Measurements from ENCODE around the gene CYP19A1. TPM values are rescaled to one million over a fixed set of nuclear protein-coding genes. Genes with fewer than 3 reads are reported as not detected.

CYP19A1 gene
- total RNA-seq, 1 experiment from 2014 or later = not detected

- CTCF ChIA-PET = interaction anchor here (0.6 kb wide), 1 partner anchor 31 kb away, joined by 3 read pairs; no protein-coding TSS in a partner anchor
- DNase-seq (ENCODE audit: low read depth, low spot score) (no peak), ATAC-seq (no peak)
- POLR2A ChIA-PET = no interaction called here
- no TSS peak for BruUV-seq (replicated peaks)
- no peaks in the 10 kb centered on the region for H3K9me3 ChIP-seq (ENCODE audit: control insufficient read depth, insufficient read depth, low read depth, low read length)
- in situ Hi-C loops (cut with HindIII; ENCODE audit: low pct_unique_long_range_greater_than_20kb, low sequenced_read_pairs) = no loop called here
- H3K27ac ChIP-seq (ENCODE audit: low read length) = no peak overlapping the region
- no peaks in the 10 kb centered on the region; the same call in 1 of the 2 replicates for H3K27me3 ChIP-seq (ENCODE audit: control insufficient read depth, insufficient read depth, low read length)
- intact Hi-C loops (cut with micrococcal nuclease; ENCODE audit: unreplicated experiment) = no loop called here
- TF ChIP-seq TCF7L2 (IDR thresholded peaks at IDR 0.05; ENCODE audit: low read depth, low read length) = no peak
- H3K4me1 ChIP-seq (ENCODE audit: control insufficient read depth, insufficient read depth, low read length) = no peaks in the 10 kb centered on the region
- no peaks in the 10 kb centered on the region for H3K36me3 ChIP-seq (ENCODE audit: control insufficient read depth, insufficient read depth, low read length)
- H3K4me3 ChIP-seq (ENCODE audit: low read depth in 2 of 2, low read length in 2 of 2) = no peak overlapping the region
Measured at GRCh38 chr15:51368307-51368706, 29.9 kb upstream of the CYP19A1 start.

GRCh38 chr15:51367322-51367976 lies 29.1 kb upstream of the CYP19A1 start:
- H3K4me1 ChIP-seq (ENCODE audit: control insufficient read depth, insufficient read depth, low read length) = no peaks in the 10 kb centered on the region
- TF ChIP-seq SIN3A (IDR thresholded peaks at IDR 0.05; ENCODE audit: borderline replicate concordance, insufficient read depth, low read depth, low read length) (no peak), POLR2AphosphoS5 (IDR thresholded peaks at IDR 0.05; ENCODE audit: low read depth, low read length) (no peak)
- TF ChIP-seq, protein P1, sequence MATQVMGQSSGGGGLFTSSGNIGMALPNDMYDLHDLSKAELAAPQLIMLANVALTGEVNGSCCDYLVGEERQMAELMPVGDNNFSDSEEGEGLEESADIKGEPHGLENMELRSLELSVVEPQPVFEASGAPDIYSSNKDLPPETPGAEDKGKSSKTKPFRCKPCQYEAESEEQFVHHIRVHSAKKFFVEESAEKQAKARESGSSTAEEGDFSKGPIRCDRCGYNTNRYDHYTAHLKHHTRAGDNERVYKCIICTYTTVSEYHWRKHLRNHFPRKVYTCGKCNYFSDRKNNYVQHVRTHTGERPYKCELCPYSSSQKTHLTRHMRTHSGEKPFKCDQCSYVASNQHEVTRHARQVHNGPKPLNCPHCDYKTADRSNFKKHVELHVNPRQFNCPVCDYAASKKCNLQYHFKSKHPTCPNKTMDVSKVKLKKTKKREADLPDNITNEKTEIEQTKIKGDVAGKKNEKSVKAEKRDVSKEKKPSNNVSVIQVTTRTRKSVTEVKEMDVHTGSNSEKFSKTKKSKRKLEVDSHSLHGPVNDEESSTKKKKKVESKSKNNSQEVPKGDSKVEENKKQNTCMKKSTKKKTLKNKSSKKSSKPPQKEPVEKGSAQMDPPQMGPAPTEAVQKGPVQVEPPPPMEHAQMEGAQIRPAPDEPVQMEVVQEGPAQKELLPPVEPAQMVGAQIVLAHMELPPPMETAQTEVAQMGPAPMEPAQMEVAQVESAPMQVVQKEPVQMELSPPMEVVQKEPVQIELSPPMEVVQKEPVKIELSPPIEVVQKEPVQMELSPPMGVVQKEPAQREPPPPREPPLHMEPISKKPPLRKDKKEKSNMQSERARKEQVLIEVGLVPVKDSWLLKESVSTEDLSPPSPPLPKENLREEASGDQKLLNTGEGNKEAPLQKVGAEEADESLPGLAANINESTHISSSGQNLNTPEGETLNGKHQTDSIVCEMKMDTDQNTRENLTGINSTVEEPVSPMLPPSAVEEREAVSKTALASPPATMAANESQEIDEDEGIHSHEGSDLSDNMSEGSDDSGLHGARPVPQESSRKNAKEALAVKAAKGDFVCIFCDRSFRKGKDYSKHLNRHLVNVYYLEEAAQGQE (IDR thresholded peaks at IDR 0.05; ENCODE audit: insufficient read depth in 1 of 2, low read depth in 2 of 2, low read length in 1 of 2) = no peak
- TF ChIP-seq, protein P2, sequence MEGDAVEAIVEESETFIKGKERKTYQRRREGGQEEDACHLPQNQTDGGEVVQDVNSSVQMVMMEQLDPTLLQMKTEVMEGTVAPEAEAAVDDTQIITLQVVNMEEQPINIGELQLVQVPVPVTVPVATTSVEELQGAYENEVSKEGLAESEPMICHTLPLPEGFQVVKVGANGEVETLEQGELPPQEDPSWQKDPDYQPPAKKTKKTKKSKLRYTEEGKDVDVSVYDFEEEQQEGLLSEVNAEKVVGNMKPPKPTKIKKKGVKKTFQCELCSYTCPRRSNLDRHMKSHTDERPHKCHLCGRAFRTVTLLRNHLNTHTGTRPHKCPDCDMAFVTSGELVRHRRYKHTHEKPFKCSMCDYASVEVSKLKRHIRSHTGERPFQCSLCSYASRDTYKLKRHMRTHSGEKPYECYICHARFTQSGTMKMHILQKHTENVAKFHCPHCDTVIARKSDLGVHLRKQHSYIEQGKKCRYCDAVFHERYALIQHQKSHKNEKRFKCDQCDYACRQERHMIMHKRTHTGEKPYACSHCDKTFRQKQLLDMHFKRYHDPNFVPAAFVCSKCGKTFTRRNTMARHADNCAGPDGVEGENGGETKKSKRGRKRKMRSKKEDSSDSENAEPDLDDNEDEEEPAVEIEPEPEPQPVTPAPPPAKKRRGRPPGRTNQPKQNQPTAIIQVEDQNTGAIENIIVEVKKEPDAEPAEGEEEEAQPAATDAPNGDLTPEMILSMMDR (IDR thresholded peaks at IDR 0.05) = no peak
- H3K4me3 ChIP-seq (ENCODE audit: low read depth in 2 of 2, low read length in 2 of 2) = no peak overlapping the region
- ATAC-seq = peak; percentile 79
- no peaks in the 10 kb centered on the region for H3K9me3 ChIP-seq (ENCODE audit: control insufficient read depth, insufficient read depth, low read depth, low read length)
- CTCF ChIA-PET = no interaction called here
- H3K27ac ChIP-seq (ENCODE audit: low read length) = no peak overlapping the region
- H3K27me3 ChIP-seq (ENCODE audit: control insufficient read depth, insufficient read depth, low read length) = no peaks in the 10 kb centered on the region; the same call in 1 of the 2 replicates
- DNase-seq (ENCODE audit: low read depth, low spot score) = peak; percentile 20
- no peaks in the 10 kb centered on the region for H3K36me3 ChIP-seq (ENCODE audit: control insufficient read depth, insufficient read depth, low read length)
- POLR2A ChIA-PET = no interaction called here
- in situ Hi-C loops (cut with HindIII; ENCODE audit: low pct_unique_long_range_greater_than_20kb, low sequenced_read_pairs) (no loop called here), intact Hi-C loops (cut with micrococcal nuclease; ENCODE audit: unreplicated experiment) (no loop called here)
- no TSS peak for BruUV-seq (replicated peaks)

DNA sequence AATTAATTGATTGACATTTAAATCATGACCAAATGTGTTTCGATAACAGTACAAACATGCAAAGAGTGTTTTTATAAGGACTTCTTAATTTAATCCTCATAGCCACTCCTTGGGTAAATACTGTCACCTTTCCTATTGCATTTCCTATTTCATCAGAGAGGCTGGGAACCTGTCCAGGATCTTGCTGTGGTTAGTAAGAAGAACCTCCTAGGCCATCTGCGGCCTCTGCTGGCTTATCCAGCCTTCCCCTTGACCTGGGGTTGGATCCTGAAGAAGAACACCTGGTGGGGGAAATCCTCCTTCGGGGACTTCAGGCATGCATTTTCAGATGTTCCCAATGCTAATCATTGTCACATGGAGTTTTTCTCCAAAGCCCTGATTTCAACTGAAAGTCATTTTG lies 28.5 kb upstream of the CYP19A1 start:
- Histone ChIP-seq H3K27me3 (ENCODE audit: control insufficient read depth, insufficient read depth, low read length) (no peaks in the 10 kb centered on the region; the same call in 1 of the 2 replicates), H3K4me1 (ENCODE audit: control insufficient read depth, insufficient read depth, low read length) (no peaks in the 10 kb centered on the region), H3K9me3 (ENCODE audit: control insufficient read depth, insufficient read depth, low read depth, low read length) (no peaks in the 10 kb centered on the region), H3K36me3 (ENCODE audit: control insufficient read depth, insufficient read depth, low read length) (no peaks in the 10 kb centered on the region), H3K27ac (ENCODE audit: low read length) (no peak overlapping the region), H3K4me3 (ENCODE audit: low read depth in 2 of 2, low read length in 2 of 2) (no peak overlapping the region)
- ATAC-seq (peak; percentile 73), DNase-seq (ENCODE audit: low read depth, low spot score) (peak; percentile 48)
- in situ Hi-C loops (cut with HindIII; ENCODE audit: low pct_unique_long_range_greater_than_20kb, low sequenced_read_pairs) = no loop called here
- no TSS peak for BruUV-seq (replicated peaks)
- TF ChIP-seq, protein P2 (IDR thresholded peaks at IDR 0.05) = no peak
- TF ChIP-seq POLR2AphosphoS5 (IDR thresholded peaks at IDR 0.05; ENCODE audit: low read depth, low read length) (no peak), SIN3A (IDR thresholded peaks at IDR 0.05; ENCODE audit: borderline replicate concordance, insufficient read depth, low read depth, low read length) (no peak), TCF7L2 (IDR thresholded peaks at IDR 0.05; ENCODE audit: low read depth, low read length) (no peak)
- TF ChIP-seq, protein P1 (IDR thresholded peaks at IDR 0.05; ENCODE audit: insufficient read depth in 1 of 2, low read depth in 2 of 2, low read length in 1 of 2) = no peak
- POLR2A ChIA-PET = no interaction called here
- CTCF ChIA-PET = no interaction called here
- intact Hi-C loops (cut with micrococcal nuclease; ENCODE audit: unreplicated experiment) = no loop called here
